ENCODE data around the gene SCAF11. TPM values are rescaled to one million over a fixed set of nuclear protein-coding genes. Genes with fewer than 3 reads are reported as not detected.

Gene SCAF11
- total and polyA plus RNA-seq, 2 experiments from 2014 or later, result 77.0 to 84.8 TPM

GRCh38 chr12:45944771-45945170 is 45.6 kb downstream of the SCAF11 start:
- DNase-seq (ENCODE audit: low spot score) (no peak), ATAC-seq (no peak)
- no peak overlapping the region for H3K4me3 Mint-ChIP-seq
- no peak overlapping the region for H3K27ac Mint-ChIP-seq
- Histone ChIP-seq H4K20me1 (replicated peaks; ENCODE audit: insufficient read depth) (no peaks in the 10 kb centered on the region), H3K4me2 (no peak overlapping the region), H3K4me3 (no peak overlapping the region), H3K4me1 (ENCODE audit: insufficient read depth) (no peaks in the 10 kb centered on the region), H2AFZ (no peak overlapping the region), H3K27me3 (ENCODE audit: insufficient read depth) (no peaks in the 10 kb centered on the region), H3K27ac (ENCODE audit: low read depth) (no peak overlapping the region), H3K79me2 (replicated peaks; ENCODE audit: insufficient read depth) (no peaks in the 10 kb centered on the region), H3F3A (replicated peaks; ENCODE audit: low read depth) (no peaks in the 10 kb centered on the region), H3K36me3 (ENCODE audit: insufficient read depth) (0 out of 2 replicates have a peak, but pooled peaks cover 4% of the 10 kb centered on the region), H3K9me2 (ENCODE audit: insufficient read depth) (no peaks in the 10 kb centered on the region)
- H3K27me3 Mint-ChIP-seq (ENCODE audit: insufficient read depth, low read depth, poor library complexity), result no peaks in the 10 kb centered on the region
- TF ChIP-seq STAT1 (IDR thresholded peaks at IDR 0.05; ENCODE audit: unreplicated experiment) (no peak), ETS1 (IDR thresholded peaks at IDR 0.05) (no peak), REST (IDR thresholded peaks at IDR 0.05; ENCODE audit: unreplicated experiment) (no peak), ZNF462 (CRISPR knock-in tag; IDR thresholded peaks at IDR 0.05) (no peak), EZH2 (IDR thresholded peaks at IDR 0.05; ENCODE audit: low read depth, unreplicated experiment) (no peak)
- H3K36me3 Mint-ChIP-seq (ENCODE audit: low read depth), result peaks cover 12% of the 10 kb centered on the region; the same call in 2 of the 3 replicates
- no peaks in the 10 kb centered on the region for H3K9me3 Mint-ChIP-seq
- no peaks in the 10 kb centered on the region for H3K4me1 Mint-ChIP-seq
